ENCODE results near the gene ANO7.
A peak's percentile ranks its signal among the peaks of the same experiment; 100 is the strongest.

The ANO7 gene

GRCh38 chr2:241205086-241205485 lies 16.6 kb downstream of the ANO7 start:
- DNase-seq (ENCODE audit: low read depth in 1 of 2, low spot score in 1 of 2): no peak

- DNase-seq (ENCODE audit: low read depth in 1 of 2, low spot score in 1 of 2): no peak
Observed at GRCh38 chr2:241207151-241207550, 18.7 kb downstream of the ANO7 start.

- no peak for DNase-seq (ENCODE audit: low read depth in 1 of 2, low spot score in 1 of 2)
Observed at GRCh38 chr2:241207641-241208040, 19.2 kb downstream of the ANO7 start.

GRCh38 chr2:241208058-241208457 lies 19.6 kb downstream of the ANO7 start:
- no peak for DNase-seq (ENCODE audit: low read depth in 1 of 2, low spot score in 1 of 2)

GRCh38 chr2:241209271-241209670 lies 20.8 kb downstream of the ANO7 start:
- DNase-seq (ENCODE audit: low read depth in 1 of 2, low spot score in 1 of 2): no peak

GRCh38 chr2:241211276-241211675 lies 22.8 kb downstream of the ANO7 start:
- no peak for DNase-seq (ENCODE audit: low read depth in 1 of 2, low spot score in 1 of 2)

- DNase-seq (ENCODE audit: low read depth in 1 of 2, low spot score in 1 of 2): no peak
Observed at GRCh38 chr2:241213041-241213440, 24.6 kb downstream of the ANO7 start.

GRCh38 chr2:241213567-241213966 lies 25.1 kb downstream of the ANO7 start:
- no peak for DNase-seq (ENCODE audit: low read depth in 1 of 2, low spot score in 1 of 2)

GRCh38 chr2:241214209-241214608 lies 25.7 kb downstream of the ANO7 start:
- DNase-seq (ENCODE audit: low read depth in 1 of 2, low spot score in 1 of 2): no peak

GRCh38 chr2:241214766-241215165 lies 26.3 kb downstream of the ANO7 start:
- no peak for DNase-seq (ENCODE audit: low read depth in 1 of 2, low spot score in 1 of 2)

GRCh38 chr2:241215421-241215820 lies 26.9 kb downstream of the ANO7 start:
- no peak for DNase-seq (ENCODE audit: low read depth in 1 of 2, low spot score in 1 of 2)

- DNase-seq (ENCODE audit: low read depth in 1 of 2, low spot score in 1 of 2): no peak
Observed at GRCh38 chr2:241216211-241216761, 27.8 kb downstream of the ANO7 start.

- DNase-seq (ENCODE audit: low read depth in 1 of 2, low spot score in 1 of 2): peak; percentile 11 to 14
Observed at GRCh38 chr2:241217320-241218031, 29.0 kb downstream of the ANO7 start.

- peak in 1 of 2 donors; percentile 18 for DNase-seq (ENCODE audit: low read depth in 1 of 2, low spot score in 1 of 2)
Observed at GRCh38 chr2:241218131-241219029, 29.9 kb downstream of the ANO7 start.

GRCh38 chr2:241219030-241219382 lies 30.5 kb downstream of the ANO7 start:
- no peak for DNase-seq (ENCODE audit: low read depth in 1 of 2, low spot score in 1 of 2)

GRCh38 chr2:241219856-241220356 lies 31.4 kb downstream of the ANO7 start:
- no peak for DNase-seq (ENCODE audit: low read depth in 1 of 2, low spot score in 1 of 2)

GRCh38 chr2:241223211-241224017 lies 34.9 kb downstream of the ANO7 start:
- DNase-seq (ENCODE audit: low read depth in 1 of 2, low spot score in 1 of 2): no peak

GRCh38 chr2:241224018-241224850 lies 35.8 kb downstream of the ANO7 start:
- DNase-seq (ENCODE audit: low read depth in 1 of 2, low spot score in 1 of 2): no peak

GRCh38 chr2:241224851-241225438 lies 36.5 kb downstream of the ANO7 start:
- no peak for DNase-seq (ENCODE audit: low read depth in 1 of 2, low spot score in 1 of 2)

GRCh38 chr2:241225545-241225944 lies 37.1 kb downstream of the ANO7 start:
- no peak for DNase-seq (ENCODE audit: low read depth in 1 of 2, low spot score in 1 of 2)
